Myocyte (in vitro differentiated cells): ENCODE measurements around the gene OR4D9. TPM values are rescaled to one million over a fixed set of nuclear protein-coding genes. Genes with fewer than 3 reads are reported as not detected.
"Not testable (repeated sequence)": the region's sequence is repeated elsewhere in the genome, so short reads cannot be mapped to it uniquely, and the experiment has no call there.

Experiments
- DNase-seq: peaks from one replicate; pipeline ENCODE4 v3.0.0-alpha.2; 2012; ENCODE audit warnings: low read depth
- polyA plus RNA-seq: library from polyadenylated mRNA; unstranded; fragments of >200 nt; gene quantifications from one replicate; pipeline ENCODE4 v1.2.1, GENCODE V29; 2012; ENCODE audit warnings: missing spikeins
- total RNA-seq: library from RNA; depleted of rRNA; stranded (reverse); fragments of >200 nt; gene quantifications from 2 replicates; pipeline ENCODE4 v1.2.3, GENCODE V29; 2014

Gene OR4D9
- not detected in 2 replicates for total RNA-seq
- polyA plus RNA-seq, result not detected

DNA sequence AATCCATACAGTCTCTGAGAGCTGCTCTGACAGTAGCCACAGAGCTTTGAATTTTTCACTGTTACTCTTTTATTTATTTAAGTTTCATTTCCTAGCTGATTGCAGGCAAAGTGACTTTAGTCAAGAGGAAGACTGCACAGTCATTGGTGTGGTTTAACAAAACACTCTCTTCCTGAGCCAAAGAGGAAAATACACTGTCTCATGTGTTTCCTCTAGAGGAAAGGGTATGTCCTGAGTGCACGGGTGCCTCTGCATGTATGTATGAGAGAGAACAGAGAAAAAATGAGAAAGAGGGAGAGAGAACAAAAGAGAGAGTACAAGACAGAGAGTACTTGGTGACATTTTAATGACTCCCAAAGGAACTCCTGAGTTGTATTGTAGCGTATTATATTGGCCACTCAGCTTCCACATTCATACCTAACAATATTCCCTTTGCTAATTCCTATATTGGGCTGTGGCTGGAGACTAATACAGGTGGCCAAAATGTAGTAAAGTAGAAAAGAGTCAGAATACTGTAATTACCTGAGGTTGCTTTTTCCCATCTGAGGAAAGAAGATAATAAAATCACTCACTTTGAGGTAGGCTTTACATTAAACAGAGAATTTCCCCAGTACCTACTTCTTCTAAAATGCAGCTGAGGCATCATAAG, at the start of gene OR4D9:
TSS of gene OR4D9 (plus strand) at position 599 of the 649 bp plus-strand sequence. CDS start 3,374 bp downstream, outside the sequence.
- no peak for DNase-seq

- peak; percentile 0 for DNase-seq
Measured at GRCh38 chr11:59463190-59463641, 48.1 kb upstream of the OR4D9 start.

DNA sequence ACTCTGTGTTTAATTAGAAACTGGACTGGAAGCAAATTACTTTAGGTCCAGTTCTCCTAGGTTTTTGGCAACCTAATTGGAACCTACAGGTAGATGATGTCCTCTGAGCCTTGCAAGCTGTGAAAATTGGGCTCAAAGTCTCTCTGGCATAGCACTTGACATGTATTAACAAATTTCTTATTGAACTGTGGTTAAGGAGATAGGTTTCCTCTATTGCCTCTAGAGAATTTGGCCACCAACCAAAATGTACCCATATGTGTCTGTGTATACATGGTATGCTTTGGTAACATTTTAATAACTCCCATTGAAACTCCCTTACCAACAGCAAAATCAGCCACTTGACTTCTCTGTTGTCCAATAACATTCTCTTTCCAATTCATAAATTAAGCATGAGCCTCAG, 38.3 kb upstream of the OR4D9 start, which contains the start of gene OR4D10:
TSS of gene OR4D10 (plus strand) at position 301 of the 400 bp plus-strand sequence. CDS start 4,115 bp downstream, outside the sequence.
- no peak for DNase-seq

DNA sequence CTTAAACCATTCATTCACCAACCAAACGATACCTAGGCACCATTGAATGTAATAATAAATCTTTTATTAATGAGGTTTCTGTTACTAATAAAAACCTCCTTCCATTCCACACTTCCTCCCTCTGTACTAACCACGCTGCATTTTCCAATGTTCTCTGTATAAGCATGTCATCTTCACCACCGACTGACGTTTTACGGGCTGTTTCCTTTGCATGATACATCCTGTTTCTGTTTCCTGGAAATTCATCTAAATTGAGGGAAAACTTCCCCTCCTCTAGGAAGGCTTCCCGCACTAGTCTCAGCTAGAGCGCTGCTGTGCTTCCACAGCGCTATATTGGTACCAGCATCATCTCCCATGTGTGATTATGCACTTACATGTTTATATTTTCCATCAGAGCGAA, 36.2 kb upstream of the OR4D9 start:
- no peak for DNase-seq

DNA sequence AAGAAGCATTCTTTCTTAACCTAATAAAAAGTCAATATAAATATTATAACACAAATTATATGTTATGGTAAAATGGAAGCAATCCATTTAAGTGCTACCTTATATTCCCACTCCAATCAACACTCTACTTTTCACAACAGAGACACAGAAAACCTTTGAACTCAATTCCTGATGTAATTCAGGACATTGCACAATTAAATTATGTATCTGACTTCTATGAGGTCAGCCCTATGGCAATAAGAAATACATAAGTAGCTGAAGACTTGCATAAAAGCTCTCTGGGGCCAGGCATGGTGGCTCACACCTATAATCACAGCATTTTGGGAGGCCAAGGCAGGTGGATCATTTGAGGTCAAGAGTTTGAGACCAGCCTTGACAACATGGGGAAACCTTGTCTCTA, 31.4 kb upstream of the OR4D9 start:
- no peak for DNase-seq

GRCh38 chr11:59480359-59480758, 31.0 kb upstream of the OR4D9 start:
- no peak for DNase-seq

DNA sequence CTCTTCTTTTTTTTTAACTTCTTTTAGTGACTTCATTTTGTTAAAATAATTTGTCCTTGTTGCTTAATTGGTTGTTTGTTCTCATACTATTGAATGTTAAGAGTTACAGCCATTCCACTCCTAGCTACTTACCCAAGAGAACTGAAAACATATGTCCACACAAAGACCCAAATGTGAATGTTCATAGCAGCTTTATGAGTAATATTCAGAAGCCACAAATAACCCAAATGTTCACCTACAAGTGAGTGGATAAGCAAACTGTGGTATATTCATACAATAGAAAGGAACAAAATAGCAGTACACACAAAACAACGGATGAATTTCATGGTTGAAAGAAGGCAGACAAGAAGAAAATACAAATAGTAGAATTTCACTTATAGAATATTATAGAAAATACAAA, 9.4 kb upstream of the OR4D9 start:
- DNase-seq, result no peak

- DNase-seq, result no peak
Measured at GRCh38 chr11:59503276-59503675, 8.1 kb upstream of the OR4D9 start, which contains the start of gene OR4D11. OR4D11 (plus strand) TSS chr11:59503576; CDS start chr11:59503576, 0 bp downstream.

- DNase-seq, result no peak
Measured at GRCh38 chr11:59511675-59512074, 336 bp downstream of the OR4D9 start.

GRCh38 chr11:59520139-59520538, 8.8 kb downstream of the OR4D9 start:
- not testable (repeated sequence) for DNase-seq

DNA sequence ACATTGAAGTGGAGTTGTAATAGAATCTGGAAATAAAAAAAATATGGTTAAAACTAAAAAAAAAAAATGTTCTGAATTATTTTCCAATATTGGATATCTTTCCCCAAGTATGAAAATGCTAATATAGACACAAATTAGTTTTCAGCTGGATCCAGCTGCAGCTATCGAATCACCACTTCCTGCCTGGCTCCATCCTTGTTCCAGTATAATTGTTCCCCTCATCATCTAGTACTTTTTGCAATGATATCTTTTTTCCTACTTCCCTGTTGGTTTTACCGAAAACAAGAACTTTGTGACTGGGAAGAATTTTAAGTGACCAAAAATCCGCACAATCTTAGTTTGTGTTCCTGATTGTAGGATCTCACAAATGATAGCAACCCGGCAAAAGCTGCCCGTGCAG, 9.4 kb downstream of the OR4D9 start:
- DNase-seq, result no peak

DNA sequence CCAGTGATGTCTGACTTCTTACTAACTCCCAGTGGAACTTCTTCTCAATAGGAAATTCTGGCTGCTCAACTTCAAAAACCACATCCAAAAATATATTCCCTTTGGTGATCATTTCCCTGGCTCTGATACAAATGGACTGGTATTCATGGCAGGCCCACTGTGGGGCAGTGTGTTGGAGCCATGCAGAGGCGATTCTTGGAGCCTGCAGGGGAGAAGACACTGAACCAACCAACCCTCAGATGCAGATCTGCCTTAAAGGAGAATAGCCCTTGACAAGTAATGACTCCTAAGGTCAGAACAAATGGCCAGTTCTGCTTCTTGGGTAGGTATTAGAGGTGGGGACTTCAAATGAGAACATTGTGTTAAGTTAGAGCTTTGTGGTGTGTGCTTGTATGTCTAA, 12.2 kb downstream of the OR4D9 start:
- peak; percentile 16 for DNase-seq

DNA sequence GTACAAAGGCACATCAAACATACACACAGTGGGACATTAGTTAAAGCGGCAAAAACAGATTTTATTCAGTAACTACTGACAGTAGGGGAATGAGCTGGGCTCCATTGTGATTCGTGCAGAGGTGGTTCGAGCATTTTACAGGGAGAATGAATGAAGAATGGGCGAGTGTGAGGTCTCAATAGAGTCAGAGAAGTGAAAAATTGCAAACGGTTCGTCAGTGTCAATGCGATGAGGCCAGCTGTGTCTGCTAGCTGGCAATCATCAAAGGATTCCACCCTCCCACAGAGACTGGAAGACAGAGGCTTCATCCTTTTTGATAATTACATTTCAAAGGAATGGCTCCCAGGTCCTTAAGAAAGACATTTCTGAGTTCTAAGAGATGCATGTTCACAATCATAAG, 17.4 kb downstream of the OR4D9 start:
- no peak for DNase-seq

DNA sequence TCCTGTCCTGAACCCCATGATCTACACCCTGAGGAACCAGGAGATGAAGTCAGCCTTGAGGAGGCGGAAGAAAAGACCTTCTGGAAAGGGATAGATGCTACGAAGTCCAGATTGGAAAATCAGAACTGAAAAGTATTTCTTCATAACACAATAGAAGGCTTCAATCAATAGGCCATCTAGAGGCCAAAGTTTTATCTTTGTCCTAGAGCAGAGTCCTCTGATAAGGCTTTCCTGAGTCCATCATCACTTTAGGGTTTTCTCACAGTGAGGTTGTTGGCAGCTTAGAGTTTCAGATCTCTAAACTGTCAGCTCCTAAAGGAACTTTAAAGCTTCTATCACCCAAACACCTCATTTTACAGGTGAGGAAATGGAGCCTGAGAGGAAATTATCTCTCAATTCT, 21.3 kb downstream of the OR4D9 start:
- no peak for DNase-seq

- DNase-seq, result no peak
Measured at GRCh38 chr11:59534676-59535075, 23.3 kb downstream of the OR4D9 start.

DNA sequence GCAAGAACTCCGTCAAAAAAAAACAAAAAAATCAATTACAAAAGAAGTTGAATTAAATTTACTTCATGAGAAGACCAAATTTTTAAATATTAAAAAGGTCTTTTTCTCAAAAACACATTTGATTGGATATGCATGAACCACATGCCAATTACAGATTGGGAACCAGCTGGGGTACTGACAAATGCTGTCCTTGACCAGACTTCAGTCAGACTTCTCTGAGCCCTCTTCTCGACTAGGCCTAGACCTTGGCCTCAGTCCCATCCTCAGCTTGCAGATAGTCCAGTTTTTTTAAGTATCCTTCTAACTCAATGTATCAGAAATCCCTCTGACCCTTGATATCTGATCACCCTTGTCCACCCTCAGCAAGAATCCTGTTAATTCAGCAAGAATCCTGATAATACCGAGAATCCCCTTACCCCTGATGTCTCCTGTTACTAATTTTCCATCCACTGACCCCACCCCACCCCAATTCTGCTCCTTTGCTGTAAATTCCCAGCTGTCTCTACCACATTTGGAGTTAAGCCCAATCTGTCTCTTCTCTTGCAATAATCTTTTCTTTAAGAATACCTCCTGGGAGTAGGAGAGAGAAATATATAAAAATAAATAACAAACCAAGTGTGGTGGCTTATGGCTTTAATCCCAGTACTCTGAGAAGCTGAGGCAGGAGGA, 30.9 kb downstream of the OR4D9 start:
- DNase-seq, result peak; percentile 55

- DNase-seq, result not testable (repeated sequence)
Measured at GRCh38 chr11:59543713-59544112, 32.4 kb downstream of the OR4D9 start.

DNA sequence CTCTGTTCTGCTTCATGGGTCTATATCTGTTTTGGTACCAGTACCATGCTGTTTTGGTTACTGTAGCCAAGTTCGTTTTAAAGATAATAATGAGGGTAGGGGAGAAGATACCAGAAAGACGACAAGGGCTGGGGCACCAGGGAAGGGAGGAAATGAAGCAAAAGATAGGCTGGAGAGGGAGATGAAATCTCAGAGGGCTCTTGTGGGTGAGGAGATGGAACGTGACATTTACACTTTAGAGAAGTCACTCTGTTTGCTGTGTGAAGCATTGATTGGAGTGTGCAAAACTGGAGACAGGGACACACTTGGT, 33.5 kb downstream of the OR4D9 start:
- DNase-seq, result no peak

GRCh38 chr11:59545179-59546020, 34.1 kb downstream of the OR4D9 start:
- DNase-seq, result no peak

- DNase-seq, result peak; percentile 27
Measured at GRCh38 chr11:59547605-59548308, 36.4 kb downstream of the OR4D9 start.

GRCh38 chr11:59548309-59548656, 36.9 kb downstream of the OR4D9 start:
- no peak for DNase-seq
